ENCODE data around the gene SEMA7A.
"Not testable (repeated sequence)": the region's sequence is repeated elsewhere in the genome, so short reads cannot be mapped to it uniquely, and the experiment has no call there.

The SEMA7A gene

GRCh38 chr15:74433592-74434262, at the start of gene SEMA7A:
Gene SEMA7A (minus strand): TSS chr15:74433958. CDS start chr15:74433918, 40 bp downstream.
- peak; percentile 80 for DNase-seq (ENCODE audit: low spot score)

GRCh38 chr15:74482661-74483060, 48.9 kb upstream of the SEMA7A start:
- DNase-seq (ENCODE audit: low spot score): no peak

- not testable (repeated sequence) for DNase-seq (ENCODE audit: low spot score)
Observed at GRCh38 chr15:74480364-74480763, 46.6 kb upstream of the SEMA7A start.

- DNase-seq (ENCODE audit: low spot score): not testable (repeated sequence)
Observed at GRCh38 chr15:74471621-74472020, 37.9 kb upstream of the SEMA7A start.

GRCh38 chr15:74470631-74471395, 37.1 kb upstream of the SEMA7A start:
- no peak for DNase-seq (ENCODE audit: low spot score)

- no peak for DNase-seq (ENCODE audit: low spot score)
Observed at GRCh38 chr15:74468341-74469032, 34.7 kb upstream of the SEMA7A start.

GRCh38 chr15:74466570-74466969, 32.8 kb upstream of the SEMA7A start:
- DNase-seq (ENCODE audit: low spot score): no peak

- no peak for DNase-seq (ENCODE audit: low spot score)
Observed at GRCh38 chr15:74464897-74465296, 31.1 kb upstream of the SEMA7A start.

- no peak for DNase-seq (ENCODE audit: low spot score)
Observed at GRCh38 chr15:74464216-74464615, 30.5 kb upstream of the SEMA7A start.

GRCh38 chr15:74463634-74464033, 29.9 kb upstream of the SEMA7A start:
- DNase-seq (ENCODE audit: low spot score): no peak

- no peak for DNase-seq (ENCODE audit: low spot score)
Observed at GRCh38 chr15:74461847-74462511, 28.2 kb upstream of the SEMA7A start.

- peak; percentile 96 for DNase-seq (ENCODE audit: low spot score)
Observed at GRCh38 chr15:74460871-74461846, 27.4 kb upstream of the SEMA7A start, which contains the start of gene UBL7. Gene UBL7 (minus strand): TSS chr15:74461160. CDS start chr15:74458867, 2,293 bp downstream.

- DNase-seq (ENCODE audit: low spot score): no peak
Observed at GRCh38 chr15:74460298-74460697, 26.5 kb upstream of the SEMA7A start.

- DNase-seq (ENCODE audit: low spot score): not testable (repeated sequence)
Observed at GRCh38 chr15:74459798-74460197, 26.0 kb upstream of the SEMA7A start.

GRCh38 chr15:74458473-74458872, 24.7 kb upstream of the SEMA7A start:
- DNase-seq (ENCODE audit: low spot score): no peak

- not testable (repeated sequence) for DNase-seq (ENCODE audit: low spot score)
Observed at GRCh38 chr15:74457036-74457435, 23.3 kb upstream of the SEMA7A start.

GRCh38 chr15:74454764-74455500, 21.2 kb upstream of the SEMA7A start:
- DNase-seq (ENCODE audit: low spot score): no peak

GRCh38 chr15:74453925-74454763, 20.4 kb upstream of the SEMA7A start:
- no peak for DNase-seq (ENCODE audit: low spot score)
